Measurements from ENCODE around the gene RAB21.

GRCh38 chr12:71792599-71792998, 37.9 kb downstream of the RAB21 start:
- no peak for TF ChIP-seq CTCF (IDR thresholded peaks at IDR 0.05)
- no peak for TF ChIP-seq POLR2A (IDR thresholded peaks at IDR 0.05)

Measured in esophagus squamous epithelium (tissue), 4 donors.